Right cardiac atrium (tissue), 5 donors: Measurements from ENCODE around the gene TEX30. TPM values are rescaled to one million over a fixed set of nuclear protein-coding genes. Genes with fewer than 3 reads are reported as not detected.
A peak's percentile ranks its signal among the peaks of the same experiment; 100 is the strongest.

Experiments used
- ATAC-seq, 2 donors: fragments of 200-7000 bp; cut with Tn5 transposase; one replicate each; pipeline versions ENCODE4 v1.8.0 to v1.9.1; 2020; ENCODE audit warnings: moderate library complexity in 2 of 2, mild to moderate bottlenecking in 1 of 2
- DNase-seq, 3 donors: peaks; one replicate each; pipeline ENCODE4 v3.0.0-alpha.2; 2020
- H3K27ac ChIP-seq: one replicate; pipeline ENCODE4 v1.5.1; 2013; ENCODE audit warnings: mild to moderate bottlenecking, low read length, control low read depth, moderate library complexity
- H3K27me3 ChIP-seq: one replicate; pipeline ENCODE4 v1.6.1; 2013; ENCODE audit not compliant: control insufficient read depth, insufficient read depth
- H3K4me1 ChIP-seq: one replicate; pipeline ENCODE4 v1.6.1; 2013; ENCODE audit warnings: low read length; ENCODE audit not compliant: control insufficient read depth, insufficient read depth
- H3K4me3 ChIP-seq: one replicate; pipeline ENCODE4 v1.5.1; 2013; ENCODE audit warnings: low read length, control low read depth
- H3K9me3 ChIP-seq: one replicate; pipeline ENCODE4 v1.6.1; 2013; ENCODE audit warnings: low read length; ENCODE audit not compliant: control insufficient read depth
- WGBS: extraction: QIAGEN DNeasy Blood & Tissue Kit; methylation state at CpG from one replicate; pipeline ENCODE4 v1.1.7; 2013; 5-methylcytosine and 5-hydroxymethylcytosine counted together
- intact Hi-C, 4 donors: fragments of 100-400 bp; cut with DNase I; formaldehyde crosslinking; loops; one replicate each; pipeline versions ENCODE4 v1.11.0 to v1.14.0; 2022 to 2023
- long read RNA-seq, 4 donors: library from polyadenylated mRNA; unstranded; transcript quantifications; one replicate each; pipeline ENCODE4 v2.0.0, GENCODE V29; 2020 to 2021
- polyA plus RNA-seq: library from polyadenylated mRNA; stranded (reverse); fragments of 200-250 nt; gene quantifications from one replicate; pipeline ENCODE4 v1.2.3, GENCODE V29; 2013
- total RNA-seq, 4 donors: library from RNA; stranded (reverse); fragmentation: NEBNext Ultra II Directional; extraction: Animal tissue kit (Norgen Biotek cat#: 25700); gene quantifications; one replicate each; pipeline ENCODE4 v1.2.1, GENCODE V29; 2021
- donor health status: healthy with polysubstance abuse.
- donor health status: DM: no; HTN: yes; CAD: no.
- donor health status: DM: no; HTN: no; CAD: no.
- donor health status: DM: no; HTN: yes; CAD: no; lungs with severe emphysema.
- donor health status: DM: yes; HTN: yes; CAD: no.

TEX30 gene
- total RNA-seq (1 to 10 TPM; 7.4 to 10.0 (median 9.4) TPM), polyA plus RNA-seq (13.7 TPM)
- long read RNA-seq, donor 1, transcript TEX30-206 (6 exons, 1,165 nt): major isoform, 7 of 12 reads
- long read RNA-seq, donor 1, partial matches to known transcripts: 1 of 12 reads
- long read RNA-seq, donor 1, other reads (novel, unspliced or antisense): 2 of 12 reads
- long read RNA-seq, donor 2, partial matches to known transcripts: 0 of 5 reads
- long read RNA-seq, donor 2, other reads (novel, unspliced or antisense): 0 of 5 reads
- long read RNA-seq, donor 3, transcript TEX30-206 (6 exons, 1,165 nt): major isoform, 15 of 18 reads
- long read RNA-seq, donor 3, partial matches to known transcripts: 0 of 18 reads
- long read RNA-seq, donor 3, other reads (novel, unspliced or antisense): 2 of 18 reads
- long read RNA-seq, donor 4, transcript TEX30-206 (6 exons, 1,165 nt): major isoform, 8 of 8 reads
- long read RNA-seq, donor 4, partial matches to known transcripts: 0 of 8 reads
- long read RNA-seq, donor 4, other reads (novel, unspliced or antisense): 0 of 8 reads

- ATAC-seq (peak; percentile 100), DNase-seq (peak; percentile 89 to 95 (median 94))
- Histone ChIP-seq H3K27me3 (no peaks in the 10 kb centered on the region), H3K4me3 (peak within 1 kb of the TSS; percentile 78), H3K27ac (peak within 1 kb of the TSS; percentile 67), H3K9me3 (no peaks in the 10 kb centered on the region), H3K4me1 (peaks cover 3% of the 10 kb centered on the region)
- under 1% methylated on average over 85 of the region's 85 CpGs for WGBS
- intact Hi-C loops: loop anchor here in 1 of 4 donors (10.0 kb wide), 1 partner anchor 71 kb away; the partner anchor contains the start of gene ERCC5
Observed at GRCh38 chr13:102773441-102774213, at the start of gene TEX30. Gene TEX30 (minus strand): TSS chr13:102773786. CDS start chr13:102770026, 3,760 bp downstream.

GRCh38 chr13:102817907-102818306 is 44.3 kb upstream of the TEX30 start:
- no peak overlapping the region for H3K27ac ChIP-seq
- peaks cover 3% of the 10 kb centered on the region for H3K4me1 ChIP-seq
- no peaks in the 10 kb centered on the region for H3K27me3 ChIP-seq
- intact Hi-C loops: no loop called here
- ATAC-seq: no peak
- H3K9me3 ChIP-seq: no peaks in the 10 kb centered on the region
- no peak for DNase-seq
- no peak overlapping the region for H3K4me3 ChIP-seq

- Histone ChIP-seq H3K9me3 (no peaks in the 10 kb centered on the region), H3K4me3 (no peak overlapping the region), H3K4me1 (peaks cover 6% of the 10 kb centered on the region), H3K27me3 (no peaks in the 10 kb centered on the region), H3K27ac (no peak overlapping the region)
- intact Hi-C loops: no loop called here
- DNase-seq (no peak), ATAC-seq (no peak)
- 70% methylated on average over 1 of the region's 1 CpG for WGBS
Observed at GRCh38 chr13:102817241-102817640, 43.7 kb upstream of the TEX30 start.

GRCh38 chr13:102816708-102817107 is 43.1 kb upstream of the TEX30 start:
- 90% methylated on average over 4 of the region's 4 CpGs for WGBS
- no peak for DNase-seq
- H3K9me3 ChIP-seq: no peaks in the 10 kb centered on the region
- H3K4me3 ChIP-seq: no peak overlapping the region
- no peak for ATAC-seq
- peaks cover 6% of the 10 kb centered on the region for H3K4me1 ChIP-seq
- H3K27me3 ChIP-seq: no peaks in the 10 kb centered on the region
- intact Hi-C loops: no loop called here
- no peak overlapping the region for H3K27ac ChIP-seq

- H3K9me3 ChIP-seq: no peaks in the 10 kb centered on the region
- 83% methylated on average over 5 of the region's 5 CpGs for WGBS
Observed at GRCh38 chr13:102815788-102816187, 42.2 kb upstream of the TEX30 start.

GRCh38 chr13:102814793-102815192 is 41.2 kb upstream of the TEX30 start:
- DNase-seq (no peak), ATAC-seq (no peak)
- intact Hi-C loops: no loop called here
- no peak overlapping the region for H3K27ac ChIP-seq
- H3K4me3 ChIP-seq: no peak overlapping the region
- no peaks in the 10 kb centered on the region for H3K27me3 ChIP-seq
- peaks cover 6% of the 10 kb centered on the region for H3K4me1 ChIP-seq
- no peaks in the 10 kb centered on the region for H3K9me3 ChIP-seq
- WGBS: 82% methylated on average over 6 of the region's 6 CpGs

More at GRCh38 chr13:102815788-102816187, 42.2 kb upstream of the TEX30 start:
- intact Hi-C loops: no loop called here
- Histone ChIP-seq H3K4me1 (peaks cover 6% of the 10 kb centered on the region), H3K27ac (no peak overlapping the region), H3K27me3 (no peaks in the 10 kb centered on the region), H3K4me3 (no peak overlapping the region)
- no peak for ATAC-seq
- DNase-seq: no peak

GRCh38 chr13:102814025-102814607 is 40.5 kb upstream of the TEX30 start:
- Histone ChIP-seq H3K27ac (no peak overlapping the region), H3K4me3 (no peak overlapping the region)

GRCh38 chr13:102812611-102813287 is 39.2 kb upstream of the TEX30 start:
- H3K9me3 ChIP-seq: no peaks in the 10 kb centered on the region
- H3K4me3 ChIP-seq: no peak overlapping the region
- H3K4me1 ChIP-seq: peaks cover 6% of the 10 kb centered on the region
- H3K27me3 ChIP-seq: no peaks in the 10 kb centered on the region
- ATAC-seq: no peak
- intact Hi-C loops: no loop called here
- no peak for DNase-seq
- H3K27ac ChIP-seq: no peak overlapping the region

More at GRCh38 chr13:102814025-102814607, 40.5 kb upstream of the TEX30 start:
- no peak for DNase-seq
- intact Hi-C loops: no loop called here
- peaks cover 6% of the 10 kb centered on the region for H3K4me1 ChIP-seq
- no peaks in the 10 kb centered on the region for H3K27me3 ChIP-seq
- no peaks in the 10 kb centered on the region for H3K9me3 ChIP-seq
- 86% methylated on average over 7 of the region's 7 CpGs for WGBS
- ATAC-seq: no peak

- Histone ChIP-seq H3K4me3 (no peak overlapping the region), H3K27me3 (no peaks in the 10 kb centered on the region), H3K27ac (no peak overlapping the region), H3K9me3 (no peaks in the 10 kb centered on the region), H3K4me1 (peaks cover 4% of the 10 kb centered on the region)
- DNase-seq (no peak), ATAC-seq (no peak)
- 93% methylated on average over 3 of the region's 3 CpGs for WGBS
- intact Hi-C loops: no loop called here
Observed at GRCh38 chr13:102807699-102808098, 34.1 kb upstream of the TEX30 start.

GRCh38 chr13:102805680-102806079 is 32.1 kb upstream of the TEX30 start:
- Histone ChIP-seq H3K4me1 (peaks cover 2% of the 10 kb centered on the region), H3K27me3 (no peaks in the 10 kb centered on the region), H3K27ac (no peak overlapping the region), H3K4me3 (no peak overlapping the region), H3K9me3 (no peaks in the 10 kb centered on the region)
- no peak for ATAC-seq
- intact Hi-C loops: no loop called here
- no peak for DNase-seq
- 96% methylated on average over 3 of the region's 3 CpGs for WGBS
